ENCODE measurements around the gene SDS.

GRCh38 chr12:113452458-113452857, 48.8 kb upstream of the SDS start:
- TF ChIP-seq, protein P1, sequence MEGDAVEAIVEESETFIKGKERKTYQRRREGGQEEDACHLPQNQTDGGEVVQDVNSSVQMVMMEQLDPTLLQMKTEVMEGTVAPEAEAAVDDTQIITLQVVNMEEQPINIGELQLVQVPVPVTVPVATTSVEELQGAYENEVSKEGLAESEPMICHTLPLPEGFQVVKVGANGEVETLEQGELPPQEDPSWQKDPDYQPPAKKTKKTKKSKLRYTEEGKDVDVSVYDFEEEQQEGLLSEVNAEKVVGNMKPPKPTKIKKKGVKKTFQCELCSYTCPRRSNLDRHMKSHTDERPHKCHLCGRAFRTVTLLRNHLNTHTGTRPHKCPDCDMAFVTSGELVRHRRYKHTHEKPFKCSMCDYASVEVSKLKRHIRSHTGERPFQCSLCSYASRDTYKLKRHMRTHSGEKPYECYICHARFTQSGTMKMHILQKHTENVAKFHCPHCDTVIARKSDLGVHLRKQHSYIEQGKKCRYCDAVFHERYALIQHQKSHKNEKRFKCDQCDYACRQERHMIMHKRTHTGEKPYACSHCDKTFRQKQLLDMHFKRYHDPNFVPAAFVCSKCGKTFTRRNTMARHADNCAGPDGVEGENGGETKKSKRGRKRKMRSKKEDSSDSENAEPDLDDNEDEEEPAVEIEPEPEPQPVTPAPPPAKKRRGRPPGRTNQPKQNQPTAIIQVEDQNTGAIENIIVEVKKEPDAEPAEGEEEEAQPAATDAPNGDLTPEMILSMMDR (IDR thresholded peaks at IDR 0.05; ENCODE audit: borderline replicate concordance, extremely low read depth, low read length, poor library complexity, severe bottlenecking), result no peak
- no peak for TF ChIP-seq EZH2 (IDR thresholded peaks at IDR 0.05; ENCODE audit: borderline replicate concordance, low read depth, low read length, severe bottlenecking)
